ENCODE measurements around the gene CTRB1.
"Not testable (repeated sequence)": the region's sequence is repeated elsewhere in the genome, so short reads cannot be mapped to it uniquely, and the experiment has no call there.

CTRB1 gene

DNA sequence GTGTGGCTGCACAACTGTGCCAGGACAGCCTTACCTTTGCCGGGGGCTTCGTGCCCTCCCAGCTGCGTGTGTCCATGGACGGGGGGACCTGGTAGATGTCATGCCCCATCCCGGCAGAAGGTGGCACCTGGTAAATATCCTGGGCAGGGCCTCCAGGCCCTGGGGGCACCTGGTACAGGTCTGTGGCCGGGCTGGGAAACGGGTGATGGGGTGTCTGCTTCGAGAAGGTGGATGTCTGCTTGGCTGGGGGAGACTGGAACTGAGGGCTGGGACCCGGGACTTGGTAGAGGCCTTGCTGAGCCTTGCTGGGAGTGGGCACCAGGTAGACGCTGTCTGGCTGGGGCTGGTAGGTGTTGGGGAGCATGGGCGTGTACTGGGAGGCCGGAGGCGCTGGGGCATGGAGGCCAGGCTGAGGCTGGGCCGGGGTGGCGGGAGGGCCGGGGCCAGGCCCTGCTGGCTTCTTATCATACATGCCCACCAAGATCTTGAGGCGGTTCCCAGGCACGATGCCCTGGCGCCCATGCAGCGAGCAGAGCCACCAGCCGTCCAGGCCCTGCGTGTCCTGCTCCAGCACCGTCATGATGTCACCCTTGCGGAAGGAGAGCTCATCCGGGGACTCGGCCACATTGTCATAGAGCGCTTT lies 23.8 kb downstream of the CTRB1 start:
- DNase-seq: not testable (repeated sequence)

GRCh38 chr16:75243667-75244224 lies 25.0 kb downstream of the CTRB1 start:
- DNase-seq: no peak

- DNase-seq: no peak
Observed at GRCh38 chr16:75244225-75244809, 25.5 kb downstream of the CTRB1 start.

- DNase-seq: no peak
Observed at GRCh38 chr16:75244844-75245758, 26.3 kb downstream of the CTRB1 start.

DNA sequence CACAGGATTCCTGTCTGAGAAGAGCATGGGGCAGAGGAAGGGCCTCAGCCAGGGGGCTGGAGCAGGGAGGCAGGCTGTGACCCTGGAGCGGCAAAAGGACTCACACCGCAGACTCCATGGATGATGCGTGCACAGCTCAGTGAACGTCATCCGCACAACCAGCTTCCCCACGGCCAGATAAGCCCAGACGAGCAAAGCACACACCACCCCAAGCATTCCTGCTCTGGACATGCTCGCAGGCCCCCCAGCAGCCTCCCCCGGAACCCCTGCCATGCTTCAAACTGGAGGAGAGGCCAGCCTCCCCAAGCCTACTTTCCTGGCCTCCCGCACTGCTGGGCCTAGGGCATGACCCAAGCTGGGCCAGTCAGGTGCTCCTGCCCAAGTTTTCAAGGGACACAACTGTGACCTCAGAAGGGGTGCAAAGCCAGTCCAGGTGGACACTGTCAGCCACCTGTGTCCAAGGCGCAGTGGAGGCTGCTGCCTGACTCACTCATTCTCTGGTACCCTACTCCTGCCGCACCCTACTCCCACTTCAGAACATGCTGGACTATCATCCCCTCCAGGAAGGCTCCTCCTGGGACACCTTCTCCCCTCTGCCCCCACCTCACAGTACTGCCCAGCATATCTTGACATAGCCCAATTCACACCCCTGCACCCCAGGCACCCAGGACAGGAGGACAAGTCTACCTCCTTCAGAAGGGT lies 27.9 kb downstream of the CTRB1 start:
- no peak for DNase-seq

- DNase-seq: no peak
Observed at GRCh38 chr16:75247249-75247648, 28.5 kb downstream of the CTRB1 start.

GRCh38 chr16:75248142-75248535 lies 29.4 kb downstream of the CTRB1 start:
- no peak for DNase-seq

- DNase-seq: no peak
Observed at GRCh38 chr16:75248536-75249380, 30.0 kb downstream of the CTRB1 start.

DNA sequence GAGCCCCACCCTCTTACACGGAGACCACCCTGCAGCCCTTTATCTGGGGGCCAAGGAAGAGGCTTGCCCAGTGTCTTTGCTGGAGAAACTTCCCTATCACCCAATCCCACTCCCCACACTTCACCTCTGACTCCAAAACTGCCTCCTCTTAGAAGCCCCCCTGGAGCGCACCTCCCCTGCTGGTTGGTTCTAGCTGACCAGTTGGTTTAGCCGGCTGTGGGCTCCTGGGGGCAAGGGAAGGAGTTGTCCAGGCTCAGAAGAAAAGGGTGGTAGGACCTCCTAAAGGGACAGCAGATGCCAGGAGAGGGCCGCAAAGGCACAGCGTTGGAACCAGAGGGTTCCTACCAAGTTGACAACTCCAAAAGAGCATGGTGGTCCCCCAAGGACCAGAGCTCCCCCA lies 30.7 kb downstream of the CTRB1 start:
- DNase-seq: no peak

DNA sequence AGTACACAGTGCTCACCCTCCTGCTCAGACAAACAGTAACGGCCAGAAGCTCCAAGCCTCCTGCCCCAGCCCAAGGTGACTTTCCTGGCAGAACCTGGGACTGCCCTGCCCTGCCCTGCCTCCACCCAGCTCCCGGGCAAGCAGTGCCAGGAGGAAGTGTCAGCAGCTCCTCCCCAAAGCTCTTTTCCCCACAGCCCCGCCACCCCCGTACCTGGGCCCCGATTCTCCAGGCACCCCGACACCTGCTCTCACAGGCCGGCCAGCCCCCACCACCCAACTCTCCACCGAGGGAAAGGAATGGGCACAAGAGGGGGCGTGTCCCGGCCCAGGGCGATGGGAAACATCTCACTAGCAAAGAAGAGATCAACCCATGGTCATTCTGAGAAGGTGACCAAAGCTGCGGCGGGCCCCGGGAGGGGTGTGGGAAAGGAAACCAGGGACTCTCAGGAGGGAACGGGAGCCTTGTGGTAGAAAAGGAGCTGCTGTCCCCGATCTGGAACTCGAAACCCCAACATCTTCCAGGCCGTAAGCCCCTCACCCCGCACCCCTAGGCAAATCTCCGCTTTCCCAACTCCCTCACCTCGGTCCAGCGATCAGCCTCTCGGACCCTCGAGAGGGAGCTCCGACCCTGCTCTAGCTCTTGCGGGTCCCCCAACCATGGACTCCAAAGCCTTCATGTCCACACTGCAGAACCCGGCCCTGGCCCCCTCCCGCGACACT lies 31.5 kb downstream of the CTRB1 start:
- no peak for DNase-seq

GRCh38 chr16:75250809-75251279 lies 32.1 kb downstream of the CTRB1 start:
- no peak for DNase-seq

DNA sequence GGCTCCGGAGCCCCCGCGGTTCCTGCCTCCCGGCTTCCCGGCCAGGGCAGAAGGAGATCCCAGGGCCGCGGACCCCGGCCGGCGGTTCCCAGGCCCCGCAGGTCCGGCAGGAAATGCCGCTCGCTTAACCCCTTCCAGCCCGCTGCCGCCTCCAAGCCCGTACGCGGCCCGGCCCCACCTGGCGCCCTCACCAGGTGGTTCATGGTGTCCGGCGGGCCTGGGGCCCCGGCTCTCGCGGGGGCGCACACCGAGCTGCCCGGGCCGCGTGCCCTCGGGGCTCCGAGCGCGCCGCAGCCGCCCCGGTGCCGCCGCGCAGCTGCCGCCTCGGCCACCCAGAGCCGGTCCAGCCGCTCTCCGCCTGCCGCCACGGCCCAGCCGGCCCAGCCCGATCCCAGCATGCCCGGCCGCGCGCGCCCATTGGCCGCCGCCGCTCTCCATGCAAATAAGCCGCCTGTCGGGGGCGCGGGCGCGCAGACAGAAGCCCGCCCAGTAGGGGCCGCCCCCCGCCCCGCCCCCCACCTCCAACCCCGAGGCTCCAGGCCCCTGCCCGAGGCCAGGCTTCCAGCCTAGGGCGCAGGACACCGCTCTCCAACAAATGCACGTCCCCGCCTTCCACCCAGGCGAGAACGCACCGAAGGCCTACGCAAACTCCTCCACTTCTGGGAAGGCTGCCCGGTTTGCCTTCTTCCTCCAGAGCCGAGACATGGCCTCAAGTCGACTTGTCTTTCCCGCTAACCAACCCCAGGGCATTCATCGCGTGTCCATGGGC lies 32.7 kb downstream of the CTRB1 start, which contains the start of gene BCAR1:
BCAR1 (minus strand) TSS at position 345 of the 769 bp plus-strand sequence; CDS start at position 203, 142 bp downstream.
- peak; percentile 23 for DNase-seq

- no peak for DNase-seq
Observed at GRCh38 chr16:75252049-75252864, 33.5 kb downstream of the CTRB1 start.

DNA sequence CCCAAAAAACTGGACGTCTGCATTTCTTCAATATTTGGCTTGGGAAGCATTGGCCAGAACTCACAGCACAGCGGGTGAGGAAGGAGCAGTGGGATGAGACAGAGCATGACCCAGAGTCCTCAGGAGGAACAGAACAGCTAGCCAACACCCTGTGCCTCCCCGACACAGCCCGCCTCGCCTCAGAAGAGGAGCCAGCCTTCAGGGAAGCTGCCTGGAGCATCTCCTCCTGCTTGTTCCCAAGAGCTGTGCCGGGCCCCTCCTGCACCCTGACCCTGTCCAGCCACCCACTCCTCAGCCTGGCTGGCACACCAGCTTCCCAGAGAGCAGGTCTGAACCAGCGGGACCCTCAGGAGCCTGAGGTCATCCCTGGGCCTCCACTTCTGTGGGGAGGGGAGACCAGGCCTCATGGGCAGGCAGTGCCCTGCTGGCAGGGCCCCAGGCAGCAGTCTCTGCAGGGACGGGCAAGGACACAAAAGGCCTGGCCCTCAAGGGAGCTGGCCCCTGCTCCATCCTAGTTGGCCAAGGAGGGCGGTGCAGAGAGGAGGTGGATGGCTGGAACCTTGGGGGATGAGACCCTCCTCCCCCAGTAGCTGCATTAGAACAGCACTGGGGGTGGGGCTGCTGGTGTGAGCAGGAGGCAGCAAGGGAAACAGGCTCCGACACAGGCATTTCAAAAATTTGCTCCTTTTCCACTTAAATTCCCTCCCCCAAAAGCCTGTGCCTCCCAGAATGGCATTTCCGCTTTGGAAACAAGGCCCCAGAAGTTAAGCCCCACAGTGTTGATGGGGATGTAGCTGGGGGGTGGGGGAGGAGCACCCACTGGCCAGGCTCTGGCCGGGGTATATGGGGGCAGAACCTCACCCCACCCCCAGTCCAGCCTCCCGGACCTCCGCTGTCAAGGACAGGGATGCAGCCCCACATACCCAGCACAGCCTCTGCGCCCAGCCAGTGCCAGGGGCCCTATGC lies 34.4 kb downstream of the CTRB1 start:
- DNase-seq: no peak

- no peak for DNase-seq
Observed at GRCh38 chr16:75254359-75254837, 35.6 kb downstream of the CTRB1 start.

DNA sequence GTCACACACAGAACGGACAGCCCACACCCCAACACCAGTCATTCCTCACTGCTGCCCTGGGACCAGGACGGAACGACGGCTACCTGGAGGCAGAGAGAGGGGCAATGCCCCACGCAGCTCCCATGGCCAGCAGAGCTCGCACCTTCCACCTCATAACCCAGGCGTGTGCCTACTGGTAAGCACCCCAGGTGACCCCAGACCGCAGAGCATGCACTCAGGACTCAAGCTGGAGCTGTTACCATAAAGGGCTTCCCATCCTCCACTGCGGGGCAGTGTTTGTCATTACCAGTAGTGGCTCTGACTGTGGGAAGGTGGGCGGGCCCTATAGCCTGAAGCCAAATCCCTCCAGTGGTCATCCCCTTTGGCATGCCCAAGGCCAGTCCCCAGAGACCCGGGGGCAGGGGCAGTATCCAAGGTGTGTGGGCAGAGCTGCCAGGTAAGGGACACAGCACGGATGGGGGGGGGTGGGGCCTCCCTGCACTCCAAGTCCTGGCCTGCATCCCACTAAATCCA lies 37.3 kb downstream of the CTRB1 start:
- DNase-seq: no peak

DNA sequence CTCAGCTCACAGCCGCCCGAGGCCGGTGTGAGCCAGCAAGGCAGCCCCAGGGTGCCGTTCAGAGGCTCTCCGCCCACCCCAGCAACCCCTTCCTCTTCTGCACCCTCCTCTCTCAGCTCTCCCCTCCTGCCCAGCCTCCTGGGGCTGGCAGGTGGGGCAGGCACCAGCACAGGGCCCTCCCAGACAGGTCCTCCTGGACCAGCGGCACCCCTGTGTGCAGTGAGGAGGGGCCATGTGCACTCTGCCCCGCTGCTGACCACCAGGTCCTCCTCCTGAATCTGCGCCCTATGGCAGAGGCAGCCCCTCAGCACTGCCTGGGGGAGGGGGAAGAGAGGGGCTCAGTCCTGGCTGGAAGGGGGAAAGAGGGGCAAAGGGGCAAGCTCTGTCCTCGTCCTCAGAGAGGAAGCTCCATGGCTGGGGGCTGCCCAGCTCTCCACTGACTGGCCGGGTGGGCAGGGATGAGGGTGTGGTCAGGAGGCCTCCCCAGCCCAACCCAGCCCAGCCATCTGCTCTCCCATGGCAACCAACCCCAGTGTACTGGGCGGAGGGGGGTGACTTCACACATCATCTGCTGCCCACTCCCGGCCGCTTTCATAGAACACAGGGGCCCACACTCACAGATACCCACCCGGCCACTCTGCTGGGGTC lies 38.0 kb downstream of the CTRB1 start:
- DNase-seq: no peak
